H9 (cell line): ENCODE measurements around the gene PTBP3. TPM values are rescaled to one million over a fixed set of nuclear protein-coding genes. Genes with fewer than 3 reads are reported as not detected.

Source experiments
- DNase-seq: peaks from one replicate; pipeline ENCODE4 v3.0.0-alpha.2; 2017
- H2AFZ ChIP-seq: one replicate; pipeline ENCODE4 v1.6.1; 2013; ENCODE audit warnings: mild to moderate bottlenecking, low read length, control low read depth, moderate library complexity
- H2AK5ac ChIP-seq: 2 replicates; pipeline ENCODE4 v1.6.1; 2013; ENCODE audit warnings: low read length, control low read depth, mixed read lengths; ENCODE audit not compliant: insufficient read length
- H2BK120ac ChIP-seq: one replicate; pipeline ENCODE4 v1.6.1; 2013; ENCODE audit warnings: low read depth, mild to moderate bottlenecking, low read length, control low read depth, inconsistent platforms; ENCODE audit not compliant: poor library complexity, severe bottlenecking
- H2BK12ac ChIP-seq: 2 replicates; pipeline ENCODE4 v1.6.1; 2013; ENCODE audit warnings: low read length, control low read depth, mixed read lengths, low read depth; ENCODE audit not compliant: insufficient read length
- H2BK15ac ChIP-seq: 2 replicates; pipeline ENCODE4 v1.6.1; 2013; ENCODE audit warnings: low read depth, low read length, control low read depth
- H2BK20ac ChIP-seq: one replicate; pipeline ENCODE4 v1.6.1; 2013; ENCODE audit warnings: low read depth, mild to moderate bottlenecking, low read length, control low read depth, inconsistent platforms; ENCODE audit not compliant: poor library complexity, severe bottlenecking
- H2BK5ac ChIP-seq: 2 replicates; pipeline ENCODE4 v1.6.1; 2013; ENCODE audit warnings: low read length, control low read depth, mixed read lengths; ENCODE audit not compliant: insufficient read length
- H3K14ac ChIP-seq: 2 replicates; pipeline ENCODE4 v1.6.1; 2013; ENCODE audit warnings: low read length, control low read depth; ENCODE audit not compliant: insufficient read depth
- H3K18ac ChIP-seq: 2 replicates; pipeline ENCODE4 v1.6.1; 2013; ENCODE audit warnings: low read depth, mild to moderate bottlenecking, mixed read lengths, low read length, control low read depth; ENCODE audit not compliant: insufficient read length
- H3K23ac ChIP-seq: 2 replicates; pipeline ENCODE4 v1.6.1; 2013; ENCODE audit warnings: low read length, control low read depth, mixed read lengths, low read depth; ENCODE audit not compliant: insufficient read length
- H3K23me2 ChIP-seq: 2 replicates; pipeline ENCODE4 v1.6.1; 2013; ENCODE audit warnings: low read depth, mild to moderate bottlenecking, mixed read lengths, low read length, control low read depth; ENCODE audit not compliant: insufficient read length, poor library complexity, severe bottlenecking
- H3K27ac ChIP-seq: 2 replicates; pipeline ENCODE4 v1.5.1; 2013; ENCODE audit warnings: low read length, control low read depth, mixed read lengths, low read depth; ENCODE audit not compliant: insufficient read length
- H3K27me3 ChIP-seq: 2 replicates; pipeline ENCODE4 v1.6.1; 2013; ENCODE audit warnings: low read length, control low read depth, inconsistent platforms; ENCODE audit not compliant: insufficient read depth
- H3K4ac ChIP-seq: 2 replicates; pipeline ENCODE4 v1.6.1; 2013; ENCODE audit warnings: low read depth, mild to moderate bottlenecking, control low read depth, inconsistent platforms, low read length, moderate library complexity
- H3K4me1 ChIP-seq: 2 replicates; pipeline ENCODE4 v1.6.1; 2013; ENCODE audit warnings: low read length, control low read depth, inconsistent platforms; ENCODE audit not compliant: insufficient read depth
- H3K4me2 ChIP-seq: 2 replicates; pipeline ENCODE4 v1.6.1; 2013; ENCODE audit warnings: low read length, control low read depth, mixed read lengths; ENCODE audit not compliant: insufficient read length, insufficient read depth
- H3K56ac ChIP-seq: 2 replicates; pipeline ENCODE4 v1.6.1; 2013; ENCODE audit warnings: low read depth, mild to moderate bottlenecking, mixed read lengths, low read length, control low read depth; ENCODE audit not compliant: insufficient read length
- H3K79me1 ChIP-seq: 2 replicates; pipeline ENCODE4 v1.6.1; 2013; ENCODE audit warnings: low read depth, mild to moderate bottlenecking, moderate library complexity, low read length, control low read depth, inconsistent platforms; ENCODE audit not compliant: insufficient read depth, poor library complexity, severe bottlenecking
- H3K79me2 ChIP-seq: 2 replicates; pipeline ENCODE4 v1.6.1; 2013; ENCODE audit warnings: low read length, control low read depth, inconsistent platforms; ENCODE audit not compliant: insufficient read depth
- H3K9ac ChIP-seq: 2 replicates; pipeline ENCODE4 v1.6.1; 2013; ENCODE audit warnings: low read length, control low read depth, mixed read lengths; ENCODE audit not compliant: insufficient read length; ENCODE audit errors: extremely low read depth
- H3K9me3 ChIP-seq: one replicate; pipeline ENCODE4 v1.6.1; 2013; ENCODE audit warnings: low read depth, low read length, inconsistent platforms; ENCODE audit not compliant: control insufficient read depth
- H3T11ph ChIP-seq: one replicate; pipeline ENCODE4 v1.6.1; 2013; ENCODE audit warnings: mild to moderate bottlenecking, low read length, control low read depth, inconsistent platforms
- H4K20me1 ChIP-seq: one replicate; pipeline ENCODE4 v1.6.1; 2013; ENCODE audit not compliant: control insufficient read depth, insufficient read length, insufficient read depth
- H4K5ac ChIP-seq: 2 replicates; pipeline ENCODE4 v1.6.1; 2013; ENCODE audit warnings: low read depth, mild to moderate bottlenecking, mixed read lengths, low read length, control low read depth; ENCODE audit not compliant: insufficient read length
- H4K8ac ChIP-seq: replicated peaks from 2 replicates; pipeline ENCODE4 v1.6.1; 2013; ENCODE audit warnings: low read length, control low read depth, mixed read lengths, low read depth; ENCODE audit not compliant: insufficient read length
- H4K91ac ChIP-seq: 2 replicates; pipeline ENCODE4 v1.6.1; 2013; ENCODE audit warnings: low read depth, mild to moderate bottlenecking, moderate library complexity, mixed read lengths, low read length, control low read depth; ENCODE audit not compliant: insufficient read length
- H3K27ac Mint-ChIP-seq, 3 experiments: 2 replicates in 2 of 3; 3 replicates in 1 of 3; pipeline ENCODE4 v1.8.0; 2020 to 2021; ENCODE audit warnings: mixed read lengths in 3 of 3, mild to moderate bottlenecking in 1 of 3, moderate library complexity in 1 of 3
- H3K27me3 Mint-ChIP-seq: 2 replicates; pipeline ENCODE4 v1.8.0; 2021; ENCODE audit warnings: low read depth, mild to moderate bottlenecking, moderate library complexity, mixed read lengths
- H3K36me3 Mint-ChIP-seq, 3 experiments: 2 replicates in 2 of 3; 3 replicates in 1 of 3; pipeline ENCODE4 v1.8.0; 2020 to 2021; ENCODE audit warnings: low read depth in 3 of 3, mixed read lengths in 3 of 3; ENCODE audit not compliant: insufficient read depth in 1 of 3
- H3K4me1 Mint-ChIP-seq, 2 experiments: 2 replicates each; pipeline ENCODE4 v1.8.0; 2020; ENCODE audit warnings: mixed read lengths in 2 of 2
- H3K4me3 Mint-ChIP-seq, 2 experiments: 2 replicates in 1 of 2; 3 replicates in 1 of 2; pipeline ENCODE4 v1.8.0; 2020 to 2021; ENCODE audit warnings: mild to moderate bottlenecking in 2 of 2, mixed read lengths in 2 of 2, moderate library complexity in 1 of 2
- H3K9me3 Mint-ChIP-seq, 2 experiments: 2 replicates in 1 of 2; 3 replicates in 1 of 2; pipeline ENCODE4 v1.8.0; 2020; ENCODE audit warnings: mild to moderate bottlenecking in 2 of 2, mixed read lengths in 2 of 2, moderate library complexity in 1 of 2
- WGBS: extraction: QIAGEN DNeasy Blood & Tissue Kit; methylation state at CpG from one replicate; pipeline ENCODE4 v1.1.7; 2013; ENCODE audit warnings: missing lambda C conversion rate, low lambda C conversion rate, mixed read lengths; ENCODE audit not compliant: insufficient read length; ENCODE audit errors: extremely low coverage; 5-methylcytosine and 5-hydroxymethylcytosine counted together
- total RNA-seq: library from RNA; stranded (reverse); gene quantifications from 2 replicates; pipeline ENCODE4 v1.2.1, GENCODE V29; 2021
- TF ChIP-seq, protein P1 (sequence below): fragments of 200-600 bp; sonication (generic); conservative IDR thresholded peaks from 3 replicates; pipeline ENCODE4 v1.8.0; 2021; ENCODE audit warnings: antibody characterized with exemption, mild to moderate bottlenecking

Gene PTBP3
- total RNA-seq, 1 experiment from 2014 or later: 89.5 TPM

GRCh38 chr9:112333639-112334431, 416 bp upstream of the PTBP3 start:
- H3K9ac ChIP-seq: peak overlapping the region; percentile 83
- H2BK20ac ChIP-seq: no peak overlapping the region
- H3K56ac ChIP-seq: no peak overlapping the region
- H3K4me3 Mint-ChIP-seq: peak overlapping the region; percentile 89 to 90
- H3K23me2 ChIP-seq: peaks cover 3% of the 10 kb centered on the region
- H3K79me2 ChIP-seq: peaks cover 12% of the 10 kb centered on the region; the same call in 1 of the 2 replicates
- peaks cover 21 to 24% of the 10 kb centered on the region in 2 experiments for H3K4me1 Mint-ChIP-seq
- H3K18ac ChIP-seq: peak overlapping the region; percentile 95
- H3K4me2 ChIP-seq: peak overlapping the region; percentile 81
- H3K79me1 ChIP-seq: no peaks in the 10 kb centered on the region
- H2BK5ac ChIP-seq: no peak overlapping the region
- H4K20me1 ChIP-seq: no peaks in the 10 kb centered on the region
- H3K27me3 Mint-ChIP-seq: no peaks in the 10 kb centered on the region
- no peak overlapping the region for H2BK15ac ChIP-seq
- TF ChIP-seq, protein P1, sequence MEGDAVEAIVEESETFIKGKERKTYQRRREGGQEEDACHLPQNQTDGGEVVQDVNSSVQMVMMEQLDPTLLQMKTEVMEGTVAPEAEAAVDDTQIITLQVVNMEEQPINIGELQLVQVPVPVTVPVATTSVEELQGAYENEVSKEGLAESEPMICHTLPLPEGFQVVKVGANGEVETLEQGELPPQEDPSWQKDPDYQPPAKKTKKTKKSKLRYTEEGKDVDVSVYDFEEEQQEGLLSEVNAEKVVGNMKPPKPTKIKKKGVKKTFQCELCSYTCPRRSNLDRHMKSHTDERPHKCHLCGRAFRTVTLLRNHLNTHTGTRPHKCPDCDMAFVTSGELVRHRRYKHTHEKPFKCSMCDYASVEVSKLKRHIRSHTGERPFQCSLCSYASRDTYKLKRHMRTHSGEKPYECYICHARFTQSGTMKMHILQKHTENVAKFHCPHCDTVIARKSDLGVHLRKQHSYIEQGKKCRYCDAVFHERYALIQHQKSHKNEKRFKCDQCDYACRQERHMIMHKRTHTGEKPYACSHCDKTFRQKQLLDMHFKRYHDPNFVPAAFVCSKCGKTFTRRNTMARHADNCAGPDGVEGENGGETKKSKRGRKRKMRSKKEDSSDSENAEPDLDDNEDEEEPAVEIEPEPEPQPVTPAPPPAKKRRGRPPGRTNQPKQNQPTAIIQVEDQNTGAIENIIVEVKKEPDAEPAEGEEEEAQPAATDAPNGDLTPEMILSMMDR: peak; percentile 61
- H3K27me3 ChIP-seq: no peaks in the 10 kb centered on the region
- H3T11ph ChIP-seq: no peak overlapping the region
- peak overlapping the region; percentile 75 for H4K5ac ChIP-seq
- H3K14ac ChIP-seq: peak overlapping the region; percentile 99
- no peaks in the 10 kb centered on the region; a peak in 1 of 5 replicates for H3K9me3 Mint-ChIP-seq
- peak overlapping the region; percentile 89 to 99 (median 98) for H3K27ac Mint-ChIP-seq
- H4K8ac ChIP-seq: no peak overlapping the region
- 0 out of 2 replicates have a peak, but pooled peaks cover 2% of the 10 kb centered on the region for H3K4me1 ChIP-seq
- H3K36me3 Mint-ChIP-seq: no peaks in the 10 kb centered on the region; a peak in 1 of 7 replicates
- no peak overlapping the region for H2AK5ac ChIP-seq
- no peaks in the 10 kb centered on the region for H3K9me3 ChIP-seq
- H3K23ac ChIP-seq: no peak overlapping the region
- no peak overlapping the region for H2BK12ac ChIP-seq
- peak overlapping the region; percentile 75 for H2AFZ ChIP-seq
- no peak overlapping the region for H2BK120ac ChIP-seq
- DNase-seq: peak; percentile 95
- H3K4ac ChIP-seq: no peak overlapping the region
- no CpG with 5 or more reads among the region's 72 CpGs for WGBS
- H3K27ac ChIP-seq: no peak overlapping the region
- no peak overlapping the region for H4K91ac ChIP-seq
